Ovary (tissue), 9 donors: ENCODE results near the gene NOD1. TPM values are rescaled to one million over a fixed set of nuclear protein-coding genes. Genes with fewer than 3 reads are reported as not detected.

ENCODE experiments used
- DNase-seq, 5 donors: peaks; one replicate each; pipeline ENCODE4 v3.0.0-alpha.2; 2019 to 2020
- H3K27ac ChIP-seq, 2 donors: fragments of 200-600 bp; one replicate each; pipeline versions ENCODE4 v1.5.1 to v1.8.0; 2019 to 2022
- H3K27me3 ChIP-seq: fragments of 200-600 bp; one replicate; pipeline ENCODE4 v1.8.0; 2022
- H3K36me3 ChIP-seq: fragments of 200-600 bp; sonication (generic); one replicate; pipeline ENCODE4 v1.5.1; 2019
- H3K4me1 ChIP-seq: one replicate; pipeline ENCODE4 v1.8.1; 2013; ENCODE audit warnings: mild to moderate bottlenecking, moderate library complexity; ENCODE audit not compliant: insufficient read depth
- H3K4me3 ChIP-seq: fragments of 200-600 bp; sonication (generic); one replicate; pipeline ENCODE4 v1.5.1; 2017
- H3K9me3 ChIP-seq, 2 donors: fragments of 200-600 bp in 1 of 2; sonication (generic) in 1 of 2; one replicate each; pipeline versions ENCODE4 v1.5.1 to v1.8.1; 2013 to 2019; ENCODE audit warnings: mild to moderate bottlenecking in 1 of 2, moderate library complexity in 1 of 2
- CTCF ChIP-seq, 3 donors: fragments of 450-650 bp in 2 of 3; fragments of 200-600 bp in 1 of 3; IDR thresholded peaks; one replicate each; pipeline versions ENCODE4 v1.5.1 to v1.8.0; 2016 to 2022; ENCODE audit warnings: antibody characterized with exemption in 3 of 3, mild to moderate bottlenecking in 1 of 3
- EP300 ChIP-seq: sonication (generic); formaldehyde crosslinking; IDR thresholded peaks from one replicate; pipeline ENCODE4 v1.6.1; 2017; ENCODE audit warnings: antibody characterized with exemption
- POLR2A ChIP-seq: fragments of 450-650 bp; IDR thresholded peaks from one replicate; pipeline ENCODE4 v1.6.1; 2017; ENCODE audit warnings: antibody characterized with exemption, mild to moderate bottlenecking, moderate library complexity
- WGBS, 3 donors: extraction: QIAGEN DNeasy Blood & Tissue Kit in 1 of 3; methylation state at CpG; one replicate each; pipeline versions ENCODE4 v1.1.5 to v1.1.7; 2013 to 2017; 5-methylcytosine and 5-hydroxymethylcytosine counted together
- intact Hi-C, 4 donors: fragments of 100-400 bp; cut with DNase I; formaldehyde crosslinking; loops; one replicate each; pipeline versions ENCODE4 v1.11.0 to v1.15.1; 2022 to 2023
- polyA plus RNA-seq, 2 donors: library from polyadenylated mRNA; stranded (reverse); fragments of 200-250 nt in 1 of 2; fragments of 350-450 nt in 1 of 2; fragmentation: Illumina TruSeq in 1 of 2; extraction: RNeasy Lipid Tissue Mini Kit (QIAGEN cat#74804) in 1 of 2; gene quantifications; one replicate each; pipeline ENCODE4 v1.2.3, GENCODE V29; 2013 to 2014
- total RNA-seq, 7 donors: library from RNA; depleted of rRNA in 2 of 7; stranded (reverse); fragments of >200 nt in 2 of 7; fragmentation: NEBNext Ultra II Directional in 3 of 7; extraction: Animal tissue kit (Norgen Biotek cat#: 25700) in 3 of 7; gene quantifications; one replicate each; pipeline versions ENCODE4 v1.1.0 to v1.2.4, GENCODE V29; 2016 to 2023
- donor health status: DM: no; HTN: no; CAD: no; lungs with moderate emphysema.
- donor health status: DM: no; HTN: no; CAD: no.
- donor health status: Bipolar disorder and iron deficiency.
- donor health status: DM: yes; HTN: yes; CAD: no.
- donor health status: DM: no; HTN: no; CAD: no.
- donor health status: DM: yes; HTN: yes; CAD: no.

Gene NOD1
- total and polyA plus RNA-seq, 9 donors: 15.2 to 33.5 (median 20.5) TPM

GRCh38 chr7:30424506-30424905 is 54.1 kb downstream of the NOD1 start:
- WGBS, 3 donors: 82 to 92% (median 85%) methylated on average over 5 of the region's 5 CpGs
- Histone ChIP-seq H3K27me3 (no peaks in the 10 kb centered on the region), H3K4me1 (no peaks in the 10 kb centered on the region), H3K9me3 (no peaks in the 10 kb centered on the region), H3K4me3 (no peak overlapping the region), H3K36me3 (no peaks in the 10 kb centered on the region), H3K27ac (no peak overlapping the region)
- TF ChIP-seq POLR2A: no peak
- TF ChIP-seq EP300: no peak
- no peak for TF ChIP-seq CTCF (IDR thresholded peaks at IDR 0.05)
- intact Hi-C loops: no loop called here
- no peak for DNase-seq

- WGBS, 3 donors: 94 to 96% (median 96%) methylated on average over 14 of the region's 14 CpGs
- Histone ChIP-seq H3K9me3 (no peaks in the 10 kb centered on the region), H3K27me3 (no peaks in the 10 kb centered on the region), H3K4me1 (no peaks in the 10 kb centered on the region), H3K36me3 (no peaks in the 10 kb centered on the region), H3K27ac (no peak overlapping the region), H3K4me3 (no peak overlapping the region)
- TF ChIP-seq POLR2A (no peak), EP300 (no peak), CTCF (IDR thresholded peaks at IDR 0.05) (no peak)
- no peak for DNase-seq
- intact Hi-C loops: no loop called here
Observed at GRCh38 chr7:30423788-30424505, 54.6 kb downstream of the NOD1 start.

- TF ChIP-seq CTCF (IDR thresholded peaks at IDR 0.05) (no peak), EP300 (no peak), POLR2A (no peak)
- no peak for DNase-seq
- H3K4me1 ChIP-seq: no peaks in the 10 kb centered on the region
- no peaks in the 10 kb centered on the region for H3K36me3 ChIP-seq
- intact Hi-C loops: no loop called here
- H3K27ac ChIP-seq: no peak overlapping the region
- H3K27me3 ChIP-seq: no peaks in the 10 kb centered on the region
- 88 to 89% (median 88%) methylated on average over 6 of the region's 6 CpGs for WGBS, 3 donors
- no peaks in the 10 kb centered on the region for H3K9me3 ChIP-seq
- no peak overlapping the region for H3K4me3 ChIP-seq
Observed at GRCh38 chr7:30422922-30423321, 55.7 kb downstream of the NOD1 start.

- H3K4me3 ChIP-seq: no peak overlapping the region
- WGBS, 3 donors: 75 to 86% (median 76%) methylated on average over 3 of the region's 3 CpGs
- intact Hi-C loops: no loop called here
Observed at GRCh38 chr7:30421647-30422196, 56.9 kb downstream of the NOD1 start.

More at GRCh38 chr7:30421647-30422196, 56.9 kb downstream of the NOD1 start:
- TF ChIP-seq POLR2A (no peak), EP300 (no peak), CTCF (IDR thresholded peaks at IDR 0.05) (no peak)
- DNase-seq: no peak
- Histone ChIP-seq H3K4me1 (no peaks in the 10 kb centered on the region), H3K9me3 (no peaks in the 10 kb centered on the region), H3K27me3 (no peaks in the 10 kb centered on the region), H3K27ac (no peak overlapping the region), H3K36me3 (no peaks in the 10 kb centered on the region)
